ENCODE measurements around the gene MAVS.
"Not testable (repeated sequence)": the region's sequence is repeated elsewhere in the genome, so short reads cannot be mapped to it uniquely, and the experiment has no call there.

MAVS gene

GRCh38 chr20:3902446-3902845, 55.8 kb downstream of the MAVS start:
- no peak for TF ChIP-seq EZH2phosphoT487 (IDR thresholded peaks at IDR 0.05; ENCODE audit: borderline replicate concordance, low read length)
- no peak for TF ChIP-seq CTCF (IDR thresholded peaks at IDR 0.05; ENCODE audit: low read depth, low read length, poor library complexity, severe bottlenecking)
- H3K27ac ChIP-seq (ENCODE audit: low read depth, low read length): no peak overlapping the region
- no peak overlapping the region for H3K4me3 ChIP-seq (ENCODE audit: low read length)
- no peak overlapping the region for H3K4me2 ChIP-seq (ENCODE audit: low read length)
- peaks cover 46% of the 10 kb centered on the region for H4K20me1 ChIP-seq (ENCODE audit: control insufficient read depth, insufficient read depth, low read depth, low read length)
- peaks cover 71% of the 10 kb centered on the region for H3K4me1 ChIP-seq (ENCODE audit: control insufficient read depth, low read length)
- no peaks in the 10 kb centered on the region for H3K9me3 ChIP-seq (ENCODE audit: control insufficient read depth, insufficient read depth, low read length)
- peaks cover 39% of the 10 kb centered on the region for H3K36me3 ChIP-seq (ENCODE audit: control insufficient read depth, low read length)
- no peaks in the 10 kb centered on the region for H3K27me3 ChIP-seq (ENCODE audit: control insufficient read depth, low read length)
- H3K79me2 ChIP-seq (ENCODE audit: control insufficient read depth, low read length): peaks cover 100% of the 10 kb centered on the region
- H3K9me2 ChIP-seq (replicated peaks; ENCODE audit: control insufficient read depth, low read length): no peaks in the 10 kb centered on the region
- peaks cover 13% of the 10 kb centered on the region for H3F3A ChIP-seq (ENCODE audit: control insufficient read depth, insufficient read depth)

GRCh38 chr20:3904224-3904623, 57.6 kb downstream of the MAVS start:
- Histone ChIP-seq H3K4me1 (ENCODE audit: control insufficient read depth, low read length) (peaks cover 54% of the 10 kb centered on the region), H3K79me2 (ENCODE audit: control insufficient read depth, low read length) (peaks cover 100% of the 10 kb centered on the region), H3K9me3 (ENCODE audit: control insufficient read depth, insufficient read depth, low read length) (no peaks in the 10 kb centered on the region), H4K20me1 (ENCODE audit: control insufficient read depth, insufficient read depth, low read depth, low read length) (peaks cover 45% of the 10 kb centered on the region), H3K36me3 (ENCODE audit: control insufficient read depth, low read length) (peaks cover 50% of the 10 kb centered on the region), H3K9me2 (replicated peaks; ENCODE audit: control insufficient read depth, low read length) (no peaks in the 10 kb centered on the region), H3K4me2 (ENCODE audit: low read length) (no peak overlapping the region), H3K4me3 (ENCODE audit: low read length) (no peak overlapping the region), H3F3A (ENCODE audit: control insufficient read depth, insufficient read depth) (peaks cover 13% of the 10 kb centered on the region), H3K27ac (ENCODE audit: low read depth, low read length) (no peak overlapping the region), H3K27me3 (ENCODE audit: control insufficient read depth, low read length) (no peaks in the 10 kb centered on the region)
- TF ChIP-seq EZH2phosphoT487 (IDR thresholded peaks at IDR 0.05; ENCODE audit: borderline replicate concordance, low read length): no peak

- H3K4me3 ChIP-seq (ENCODE audit: low read length): no peak overlapping the region
- TF ChIP-seq EZH2phosphoT487 (IDR thresholded peaks at IDR 0.05; ENCODE audit: borderline replicate concordance, low read length) (no peak), CTCF (IDR thresholded peaks at IDR 0.05; ENCODE audit: low read depth, low read length, poor library complexity, severe bottlenecking) (no peak)
- no peaks in the 10 kb centered on the region for H3K9me3 ChIP-seq (ENCODE audit: control insufficient read depth, insufficient read depth, low read length)
- H3F3A ChIP-seq (ENCODE audit: control insufficient read depth, insufficient read depth): peaks cover 13% of the 10 kb centered on the region
- H3K9me2 ChIP-seq (replicated peaks; ENCODE audit: control insufficient read depth, low read length): no peaks in the 10 kb centered on the region
- H3K27me3 ChIP-seq (ENCODE audit: control insufficient read depth, low read length): no peaks in the 10 kb centered on the region
- peaks cover 42% of the 10 kb centered on the region for H4K20me1 ChIP-seq (ENCODE audit: control insufficient read depth, insufficient read depth, low read depth, low read length)
- H3K79me2 ChIP-seq (ENCODE audit: control insufficient read depth, low read length): peaks cover 100% of the 10 kb centered on the region
- no peak overlapping the region for H3K27ac ChIP-seq (ENCODE audit: low read depth, low read length)
- H3K4me2 ChIP-seq (ENCODE audit: low read length): no peak overlapping the region
- peaks cover 56% of the 10 kb centered on the region for H3K36me3 ChIP-seq (ENCODE audit: control insufficient read depth, low read length)
- H3K4me1 ChIP-seq (ENCODE audit: control insufficient read depth, low read length): peaks cover 47% of the 10 kb centered on the region
Measured at GRCh38 chr20:3904857-3905256, 58.2 kb downstream of the MAVS start.

GRCh38 chr20:3906744-3907721, 60.4 kb downstream of the MAVS start:
- Histone ChIP-seq H3K4me1 (ENCODE audit: control insufficient read depth, low read length) (peaks cover 29% of the 10 kb centered on the region), H3K79me2 (ENCODE audit: control insufficient read depth, low read length) (peaks cover 100% of the 10 kb centered on the region), H4K20me1 (ENCODE audit: control insufficient read depth, insufficient read depth, low read depth, low read length) (peaks cover 42% of the 10 kb centered on the region; the same call in 1 of the 2 replicates), H3K36me3 (ENCODE audit: control insufficient read depth, low read length) (peaks cover 66% of the 10 kb centered on the region)
- not testable (repeated sequence) for H3K9me3 ChIP-seq (ENCODE audit: control insufficient read depth, insufficient read depth, low read length); H3K9me2 ChIP-seq (replicated peaks; ENCODE audit: control insufficient read depth, low read length); H3K27me3 ChIP-seq (ENCODE audit: control insufficient read depth, low read length); H3K4me2 ChIP-seq (ENCODE audit: low read length); H3F3A ChIP-seq (ENCODE audit: control insufficient read depth, insufficient read depth); H3K4me3 ChIP-seq (ENCODE audit: low read length); H3K27ac ChIP-seq (ENCODE audit: low read depth, low read length)
